Mononuclear cell (primary cell): ENCODE measurements around the gene TBC1D13. TPM values are rescaled to one million over a fixed set of nuclear protein-coding genes. Genes with fewer than 3 reads are reported as not detected.
"Not testable (repeated sequence)": the region's sequence is repeated elsewhere in the genome, so short reads cannot be mapped to it uniquely, and the experiment has no call there.

ENCODE experiments used
- H3K27me3 ChIP-seq: 2 replicates; pipeline ENCODE4 v1.6.0; 2011; ENCODE audit warnings: low read length, control low read depth; ENCODE audit not compliant: insufficient read depth
- H3K4me1 ChIP-seq: 2 replicates; pipeline ENCODE4 v1.5.1; 2011; ENCODE audit warnings: mild to moderate bottlenecking, low read length, control low read depth; ENCODE audit not compliant: insufficient read depth
- H3K4me3 ChIP-seq: 2 replicates; pipeline ENCODE4 v1.5.1; 2011; ENCODE audit warnings: mild to moderate bottlenecking, low read length, moderate library complexity
- H3K9me3 ChIP-seq: 2 replicates; pipeline ENCODE4 v1.5.1; 2011; ENCODE audit warnings: low read depth, mild to moderate bottlenecking, control low read depth, low read length
- total RNA-seq: library from RNA; depleted of rRNA; stranded (reverse); fragments of >200 nt; gene quantifications from one replicate; pipeline ENCODE4 v1.2.3, GENCODE V29; 2012

The TBC1D13 gene
- total RNA-seq, 1 donor: 26.4 TPM

GRCh38 chr9:128841694-128842492 is 54.8 kb downstream of the TBC1D13 start:
- Histone ChIP-seq H3K27me3 (no peaks in the 10 kb centered on the region), H3K4me3 (no peak overlapping the region), H3K4me1 (no peaks in the 10 kb centered on the region), H3K9me3 (no peaks in the 10 kb centered on the region)

DNA sequence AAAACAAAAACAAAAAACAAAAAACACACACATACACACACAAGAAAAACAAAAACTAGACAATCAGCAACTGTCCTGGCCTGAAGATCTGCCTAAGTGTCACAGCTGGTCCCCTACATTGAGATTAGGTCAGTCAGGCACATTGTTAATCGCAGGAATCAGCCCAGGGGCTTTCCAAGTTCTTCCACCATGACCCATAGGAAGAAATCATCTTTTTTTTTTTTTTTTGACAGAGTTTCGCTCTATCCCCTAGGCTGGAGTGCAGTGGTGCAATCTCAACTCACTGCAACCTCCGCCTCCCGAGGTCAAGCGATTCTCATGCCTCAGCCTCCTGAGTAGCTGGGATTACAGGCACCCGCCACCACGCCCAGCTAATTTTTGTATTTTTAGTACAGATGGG is 56.1 kb downstream of the TBC1D13 start:
- H3K9me3 ChIP-seq, H3K4me3 ChIP-seq, H3K4me1 ChIP-seq, H3K27me3 ChIP-seq: not testable (repeated sequence)

DNA sequence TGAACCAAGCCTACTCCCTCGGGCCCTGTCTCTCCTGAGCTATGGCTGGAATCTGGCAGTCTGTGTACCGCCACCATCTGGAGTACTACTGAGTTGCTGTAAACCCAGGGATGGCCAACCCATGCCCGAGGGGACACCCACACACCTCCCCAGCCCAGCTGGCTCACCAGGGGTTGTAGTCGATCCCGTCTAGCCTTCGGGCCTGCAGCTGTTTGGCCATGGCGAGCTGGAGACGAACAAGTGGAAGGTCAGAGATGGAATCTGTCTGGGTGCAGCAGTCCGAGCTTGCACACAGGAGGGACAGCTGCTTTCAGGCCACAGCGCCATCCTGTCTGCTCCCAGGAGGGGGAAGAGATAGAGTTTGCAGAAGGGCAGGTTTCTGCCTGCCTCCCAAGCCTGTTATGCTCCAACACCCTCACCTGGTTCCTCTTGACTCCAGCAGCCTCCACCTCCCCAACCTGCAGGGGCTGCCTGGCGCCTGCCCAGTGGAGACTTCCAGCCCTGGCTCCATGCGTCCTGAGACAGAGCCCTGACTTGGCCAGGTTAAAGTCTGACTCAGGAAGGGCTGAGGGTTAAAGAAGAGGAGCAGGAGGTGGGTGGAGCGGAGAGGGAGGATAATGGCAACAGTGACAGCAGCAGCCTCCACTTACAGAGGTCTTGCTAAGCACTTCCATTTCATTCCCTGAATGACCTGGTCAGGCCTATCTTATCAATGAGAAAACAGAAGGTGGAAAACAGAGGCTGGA is 58.3 kb downstream of the TBC1D13 start:
- no peaks in the 10 kb centered on the region for H3K9me3 ChIP-seq
- H3K4me3 ChIP-seq: no peak overlapping the region
- no peaks in the 10 kb centered on the region for H3K4me1 ChIP-seq
- no peaks in the 10 kb centered on the region for H3K27me3 ChIP-seq

DNA sequence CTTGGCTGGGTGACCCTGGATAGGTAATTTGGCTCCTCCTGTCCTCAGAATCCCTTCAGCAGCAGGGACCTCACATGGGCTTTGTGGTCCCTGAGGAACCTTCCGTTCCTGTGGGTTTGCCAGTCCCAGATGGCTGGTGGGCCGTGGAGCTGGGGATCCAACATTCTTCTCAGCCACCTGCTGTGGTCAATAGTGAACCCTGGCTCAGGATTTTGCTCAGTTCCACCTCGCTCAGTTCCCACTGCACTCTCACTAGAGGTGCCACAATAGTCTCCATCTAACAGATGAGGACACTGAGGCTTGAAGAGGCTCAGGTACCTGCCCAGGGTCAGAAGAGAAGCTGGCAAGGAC is 59.6 kb downstream of the TBC1D13 start:
- H3K27me3 ChIP-seq: no peaks in the 10 kb centered on the region
- no peaks in the 10 kb centered on the region for H3K9me3 ChIP-seq
- H3K4me3 ChIP-seq: no peak overlapping the region
- H3K4me1 ChIP-seq: no peaks in the 10 kb centered on the region

DNA sequence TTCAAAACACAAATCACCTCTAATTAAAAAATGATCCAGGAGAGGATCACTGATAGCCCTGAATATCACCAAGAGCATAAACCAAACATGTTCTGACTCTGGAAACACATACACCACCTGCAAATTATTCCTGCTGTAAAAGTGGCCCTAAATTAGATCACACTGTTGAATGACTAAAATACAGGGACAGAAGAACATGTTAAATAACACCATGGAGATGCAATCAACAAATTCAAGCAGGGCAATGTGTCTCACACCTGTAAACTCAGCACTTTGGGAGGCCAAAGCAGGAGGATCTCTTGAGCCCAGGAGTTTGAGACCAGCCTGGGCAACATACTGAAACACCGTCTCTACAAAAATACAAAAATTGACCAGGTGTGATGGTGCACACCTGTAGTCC is 60.8 kb downstream of the TBC1D13 start:
- Histone ChIP-seq H3K4me3 (no peak overlapping the region), H3K4me1 (no peaks in the 10 kb centered on the region), H3K9me3 (no peaks in the 10 kb centered on the region), H3K27me3 (no peaks in the 10 kb centered on the region)

GRCh38 chr9:128851024-128851423 is 64.0 kb downstream of the TBC1D13 start:
- not testable (repeated sequence) for H3K4me3 ChIP-seq

GRCh38 chr9:128851779-128852600 is 64.9 kb downstream of the TBC1D13 start:
- H3K4me1 ChIP-seq, H3K9me3 ChIP-seq, H3K4me3 ChIP-seq, H3K27me3 ChIP-seq: not testable (repeated sequence)

More at GRCh38 chr9:128851024-128851423, 64.0 kb downstream of the TBC1D13 start:
- not testable (repeated sequence) for H3K4me1 ChIP-seq, H3K27me3 ChIP-seq, H3K9me3 ChIP-seq

- not testable (repeated sequence) for H3K4me1 ChIP-seq, H3K27me3 ChIP-seq, H3K9me3 ChIP-seq, H3K4me3 ChIP-seq
These were observed 65.6 kb downstream of the TBC1D13 start for GRCh38 chr9:128852646-128853045.

DNA sequence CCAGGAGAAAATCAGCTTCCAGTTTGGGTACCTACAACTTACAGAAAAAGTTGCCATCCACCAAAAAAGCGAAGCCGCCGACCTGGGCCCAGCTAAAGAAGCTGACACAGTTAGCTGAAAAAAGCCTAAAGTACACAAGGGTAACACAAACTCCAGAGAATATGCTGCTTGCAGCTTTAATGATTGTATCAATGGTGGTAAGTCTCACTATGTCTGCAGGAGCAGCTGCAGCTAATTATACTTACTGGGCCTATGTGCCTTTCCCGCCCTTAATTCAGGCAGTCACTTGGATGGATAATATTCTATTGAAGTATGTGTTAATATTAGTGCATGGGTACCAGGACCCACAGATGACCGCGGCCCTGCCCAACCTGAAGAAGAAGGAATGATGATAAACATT is 67.4 kb downstream of the TBC1D13 start:
- H3K27me3 ChIP-seq, H3K9me3 ChIP-seq, H3K4me1 ChIP-seq, H3K4me3 ChIP-seq: not testable (repeated sequence)

DNA sequence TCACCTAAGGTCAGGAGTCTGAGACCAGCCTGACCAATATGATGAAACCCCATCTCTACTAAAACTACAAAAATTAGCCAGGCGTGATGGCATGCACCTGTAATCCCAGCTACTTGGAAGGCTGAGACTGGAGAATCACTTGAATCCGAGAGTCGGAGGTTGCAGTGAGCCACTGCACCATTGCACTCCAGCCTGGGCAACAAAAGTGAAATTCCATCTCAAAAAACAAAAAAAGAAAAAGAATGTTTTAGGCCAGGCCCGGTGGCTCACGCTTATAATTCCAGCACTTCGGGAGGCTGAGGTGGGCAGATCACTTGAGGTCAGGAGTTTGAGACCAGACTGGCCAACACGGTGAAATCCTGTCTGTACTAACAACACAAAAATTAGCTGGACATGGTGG is 71.4 kb downstream of the TBC1D13 start:
- H3K9me3 ChIP-seq, H3K27me3 ChIP-seq, H3K4me1 ChIP-seq, H3K4me3 ChIP-seq: not testable (repeated sequence)

Other genes with a start within 250 kb of the TBC1D13 start
- 200 TPM for gene SPTAN1, start 234.7 kb upstream of the TBC1D13 start, total RNA-seq
- 2.1 TPM for gene DYNC2I2, start 130.4 kb upstream of the TBC1D13 start, total RNA-seq
- 386 TPM for gene SET, start 98.0 kb upstream of the TBC1D13 start, total RNA-seq
- gene PKN3, start 84.8 kb upstream of the TBC1D13 start, total RNA-seq: 0.73 TPM
- gene ZDHHC12, start 63.1 kb upstream of the TBC1D13 start, total RNA-seq: 19.6 TPM
- gene ZER1, start 15.3 kb upstream of the TBC1D13 start, total RNA-seq: 23.4 TPM
- 3.0 TPM for gene ENDOG, start 31.2 kb downstream of the TBC1D13 start, total RNA-seq
- 8.0 TPM for gene SPOUT1, start 42.5 kb downstream of the TBC1D13 start, total RNA-seq
- 2.0 TPM for gene KYAT1, start 94.7 kb downstream of the TBC1D13 start, total RNA-seq
- gene LRRC8A, start 94.9 kb downstream of the TBC1D13 start, total RNA-seq: 26.4 TPM
- gene PHYHD1, start 133.7 kb downstream of the TBC1D13 start, total RNA-seq: 0.73 TPM
- gene DOLK, start 160.3 kb downstream of the TBC1D13 start, total RNA-seq: 8.1 TPM
- gene NUP188, start 160.4 kb downstream of the TBC1D13 start, total RNA-seq: 34.9 TPM
- 37.0 TPM for gene SH3GLB2, start 241.1 kb downstream of the TBC1D13 start, total RNA-seq
- gene MIGA2, start 249.4 kb downstream of the TBC1D13 start, total RNA-seq: 22.7 TPM